Measurements from ENCODE around the gene SPEN.

DNA sequence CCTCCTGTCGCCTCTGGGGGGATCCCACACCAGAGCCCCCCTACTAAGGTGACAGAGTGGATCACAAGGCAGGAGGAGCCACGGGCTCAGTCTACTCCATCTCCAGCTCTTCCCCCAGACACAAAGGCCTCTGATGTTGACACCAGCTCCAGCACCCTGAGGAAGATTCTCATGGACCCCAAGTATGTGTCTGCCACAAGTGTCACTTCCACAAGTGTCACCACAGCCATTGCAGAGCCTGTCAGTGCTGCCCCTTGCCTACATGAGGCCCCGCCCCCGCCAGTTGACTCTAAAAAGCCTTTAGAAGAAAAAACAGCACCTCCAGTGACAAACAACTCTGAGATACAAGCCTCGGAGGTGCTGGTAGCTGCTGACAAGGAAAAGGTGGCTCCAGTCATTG is 86.2 kb downstream of the SPEN start:
- TF ChIP-seq, protein P1, sequence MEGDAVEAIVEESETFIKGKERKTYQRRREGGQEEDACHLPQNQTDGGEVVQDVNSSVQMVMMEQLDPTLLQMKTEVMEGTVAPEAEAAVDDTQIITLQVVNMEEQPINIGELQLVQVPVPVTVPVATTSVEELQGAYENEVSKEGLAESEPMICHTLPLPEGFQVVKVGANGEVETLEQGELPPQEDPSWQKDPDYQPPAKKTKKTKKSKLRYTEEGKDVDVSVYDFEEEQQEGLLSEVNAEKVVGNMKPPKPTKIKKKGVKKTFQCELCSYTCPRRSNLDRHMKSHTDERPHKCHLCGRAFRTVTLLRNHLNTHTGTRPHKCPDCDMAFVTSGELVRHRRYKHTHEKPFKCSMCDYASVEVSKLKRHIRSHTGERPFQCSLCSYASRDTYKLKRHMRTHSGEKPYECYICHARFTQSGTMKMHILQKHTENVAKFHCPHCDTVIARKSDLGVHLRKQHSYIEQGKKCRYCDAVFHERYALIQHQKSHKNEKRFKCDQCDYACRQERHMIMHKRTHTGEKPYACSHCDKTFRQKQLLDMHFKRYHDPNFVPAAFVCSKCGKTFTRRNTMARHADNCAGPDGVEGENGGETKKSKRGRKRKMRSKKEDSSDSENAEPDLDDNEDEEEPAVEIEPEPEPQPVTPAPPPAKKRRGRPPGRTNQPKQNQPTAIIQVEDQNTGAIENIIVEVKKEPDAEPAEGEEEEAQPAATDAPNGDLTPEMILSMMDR (IDR thresholded peaks at IDR 0.05), result no peak
- TF ChIP-seq POLR2A (IDR thresholded peaks at IDR 0.05), result no peak
- no peak for TF ChIP-seq POLR2AphosphoS5 (IDR thresholded peaks at IDR 0.05)
- TF ChIP-seq EP300 (IDR thresholded peaks at IDR 0.05), result no peak
